Activated CD8-positive, alpha-beta memory T cell treated with anti-CD3 and anti-CD28 coated beads, Interleukin-2, amount 50 U/mL, for 48 hours (primary cell): Measurements from ENCODE around the gene CATSPERZ.

Experiments used
- DNase-seq: peaks from one replicate; pipeline ENCODE4 v3.0.0-alpha.2; 2020

CATSPERZ gene

DNA sequence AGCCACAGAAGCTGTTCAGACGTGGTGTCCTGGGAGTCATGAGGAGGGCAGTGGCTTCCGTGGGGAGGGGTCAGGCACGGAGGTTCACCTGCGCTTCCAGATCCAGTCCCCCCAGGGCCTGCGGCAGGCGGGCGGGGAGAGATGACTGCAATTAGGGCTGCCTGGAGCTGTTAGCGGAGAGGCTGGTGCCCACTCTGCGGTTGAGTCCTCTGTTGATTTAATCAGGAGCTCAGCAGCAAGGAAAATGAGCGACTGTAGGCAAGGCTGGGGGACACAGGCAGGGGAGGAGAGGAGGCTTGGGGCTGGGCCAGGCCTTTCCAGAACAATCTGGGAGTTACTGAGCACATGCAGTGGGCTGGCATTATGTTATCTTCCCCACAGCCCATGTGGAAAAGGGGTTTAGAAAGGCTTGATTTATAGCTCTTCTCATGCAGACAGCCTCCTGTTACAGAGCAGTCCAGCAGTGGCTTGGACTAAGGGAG is 35.7 kb upstream of the CATSPERZ start:
- DNase-seq = no peak

DNA sequence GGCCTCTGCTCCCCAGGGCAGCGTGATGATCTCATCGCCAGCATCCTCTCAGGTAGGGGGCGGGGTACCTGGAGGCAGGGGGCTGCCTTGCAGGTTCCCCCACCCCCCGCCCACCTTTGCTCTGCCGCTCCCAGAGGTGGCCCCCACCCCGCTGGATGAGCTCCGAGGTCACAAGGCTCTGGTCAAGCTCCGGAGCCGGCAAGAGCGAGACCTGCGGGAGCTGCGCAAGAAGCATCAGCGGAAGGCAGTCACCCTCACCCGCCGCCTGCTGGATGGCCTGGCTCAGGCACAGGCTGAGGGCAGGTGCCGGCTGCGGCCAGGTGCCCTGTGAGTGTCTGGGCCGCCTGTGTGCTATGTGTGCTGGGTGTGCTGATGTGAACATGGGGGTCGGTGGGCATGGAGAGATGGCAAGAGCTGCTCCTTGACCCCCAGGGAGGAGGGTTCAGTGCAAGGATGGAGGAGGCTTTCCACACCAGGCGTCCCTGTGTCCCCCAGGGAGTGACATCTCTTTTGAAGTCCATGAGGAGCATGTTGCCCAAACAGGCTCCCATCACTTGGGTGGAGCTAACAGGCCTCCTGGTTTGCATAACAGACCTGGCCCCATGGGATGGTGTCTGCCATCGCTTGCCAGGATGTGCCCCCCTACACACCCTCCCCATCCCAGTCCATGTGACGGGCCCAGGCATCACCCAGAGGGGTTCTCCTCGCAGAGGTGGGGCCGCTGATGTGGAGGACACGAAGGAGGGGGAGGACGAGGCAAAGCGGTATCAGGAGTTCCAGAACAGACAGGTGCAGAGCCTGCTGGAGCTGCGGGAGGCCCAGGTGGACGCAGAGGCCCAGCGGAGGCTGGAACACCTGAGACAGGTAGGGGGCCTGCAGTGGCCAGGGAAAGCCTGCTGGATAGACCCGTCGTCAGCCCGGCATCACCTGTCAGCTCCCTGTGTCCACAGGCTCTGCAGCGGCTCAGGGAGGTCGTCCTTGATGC is 34.7 kb upstream of the CATSPERZ start:
- DNase-seq = no peak

DNA sequence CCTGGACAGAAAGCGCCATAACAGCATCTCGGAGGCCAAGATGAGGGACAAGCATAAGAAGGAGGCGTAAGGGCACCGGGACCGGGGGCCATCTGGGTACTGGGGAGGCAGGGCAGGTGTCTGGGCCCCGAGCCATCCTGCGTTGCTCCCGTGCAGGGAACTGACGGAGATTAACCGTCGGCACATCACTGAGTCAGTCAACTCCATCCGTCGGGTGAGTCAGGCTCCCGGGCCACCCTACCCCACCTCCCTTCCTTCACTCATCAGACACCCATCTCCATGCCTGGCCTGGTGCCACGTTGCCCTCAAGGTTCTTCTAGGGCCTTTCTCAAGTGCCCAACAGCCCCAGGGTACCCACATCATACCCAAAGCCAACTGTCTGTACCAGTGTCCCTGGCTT is 33.8 kb upstream of the CATSPERZ start:
- no peak for DNase-seq

DNA sequence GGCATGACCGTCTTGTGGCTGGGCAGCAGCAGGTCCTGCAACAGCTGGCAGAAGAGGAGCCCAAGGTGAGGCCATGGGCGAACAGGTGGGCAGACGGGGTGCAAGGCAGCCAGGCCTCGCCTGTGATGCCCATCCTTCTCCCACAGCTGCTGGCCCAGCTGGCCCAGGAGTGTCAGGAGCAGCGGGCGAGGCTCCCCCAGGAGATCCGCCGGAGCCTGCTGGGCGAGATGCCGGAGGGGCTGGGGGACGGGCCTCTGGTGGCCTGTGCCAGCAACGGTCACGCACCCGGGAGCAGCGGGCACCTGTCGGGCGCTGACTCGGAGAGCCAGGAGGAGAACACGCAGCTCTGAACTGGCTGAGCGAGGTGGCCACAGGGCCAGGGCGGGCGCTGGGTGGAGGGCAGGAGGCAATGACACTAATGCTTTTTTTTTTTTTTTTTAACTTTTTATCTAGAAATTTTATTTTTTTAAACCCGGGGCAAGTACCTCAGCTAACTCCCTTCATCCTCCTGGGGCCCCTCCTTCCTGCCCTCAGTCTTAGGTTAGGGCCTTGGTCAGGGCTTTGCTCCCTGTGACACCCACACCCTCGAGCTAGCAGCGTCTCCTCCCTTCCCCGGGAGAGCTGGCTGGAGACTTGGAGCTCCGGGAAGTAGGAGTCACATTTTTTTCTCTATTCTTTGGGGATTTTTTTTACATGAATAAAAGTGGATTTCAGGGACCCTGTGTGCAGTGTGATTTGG is 32.8 kb upstream of the CATSPERZ start:
- DNase-seq = no peak

DNA sequence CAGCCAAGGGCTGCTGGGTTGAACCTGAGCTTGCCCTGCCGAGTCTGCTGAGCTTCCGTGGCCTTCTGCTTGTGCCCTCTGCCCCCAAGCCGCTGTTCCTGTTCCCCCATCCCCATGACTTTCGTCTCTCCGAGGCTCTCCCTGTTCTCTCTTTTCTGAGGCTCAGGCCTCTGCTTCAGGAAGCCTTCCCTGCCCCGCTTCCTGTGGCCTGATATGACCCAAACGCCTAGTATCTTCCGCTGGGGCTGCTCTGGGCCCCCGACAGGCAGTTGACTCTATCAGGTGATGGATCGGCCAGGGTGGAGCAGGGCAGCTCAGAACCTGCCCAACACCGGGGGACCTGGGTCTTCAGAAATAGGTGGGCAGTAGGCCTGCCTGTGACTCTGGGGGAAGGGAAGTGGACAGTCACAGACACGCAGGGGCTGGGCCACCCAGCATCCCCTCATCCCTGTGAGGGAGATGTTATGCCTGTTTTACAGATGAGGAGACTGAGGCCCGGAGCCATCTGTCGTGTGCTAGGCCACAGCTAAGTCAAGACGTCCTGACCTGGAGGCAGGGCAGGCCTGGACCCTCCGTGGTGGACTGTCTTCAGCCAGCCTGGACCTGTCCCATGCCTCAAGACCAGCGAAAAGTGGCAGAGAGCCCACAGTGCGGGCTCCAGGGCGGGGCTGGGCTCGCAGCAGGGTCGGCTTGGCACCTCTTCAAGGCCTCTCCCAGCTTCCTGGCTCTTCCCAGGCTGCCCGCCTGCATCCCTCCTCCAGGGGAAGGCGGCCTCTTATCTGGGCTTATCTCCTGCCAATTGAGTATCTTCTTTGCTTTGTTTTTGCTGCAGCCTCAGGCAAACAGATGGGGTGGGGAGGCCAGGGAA is 31.9 kb upstream of the CATSPERZ start:
- no peak for DNase-seq

DNA sequence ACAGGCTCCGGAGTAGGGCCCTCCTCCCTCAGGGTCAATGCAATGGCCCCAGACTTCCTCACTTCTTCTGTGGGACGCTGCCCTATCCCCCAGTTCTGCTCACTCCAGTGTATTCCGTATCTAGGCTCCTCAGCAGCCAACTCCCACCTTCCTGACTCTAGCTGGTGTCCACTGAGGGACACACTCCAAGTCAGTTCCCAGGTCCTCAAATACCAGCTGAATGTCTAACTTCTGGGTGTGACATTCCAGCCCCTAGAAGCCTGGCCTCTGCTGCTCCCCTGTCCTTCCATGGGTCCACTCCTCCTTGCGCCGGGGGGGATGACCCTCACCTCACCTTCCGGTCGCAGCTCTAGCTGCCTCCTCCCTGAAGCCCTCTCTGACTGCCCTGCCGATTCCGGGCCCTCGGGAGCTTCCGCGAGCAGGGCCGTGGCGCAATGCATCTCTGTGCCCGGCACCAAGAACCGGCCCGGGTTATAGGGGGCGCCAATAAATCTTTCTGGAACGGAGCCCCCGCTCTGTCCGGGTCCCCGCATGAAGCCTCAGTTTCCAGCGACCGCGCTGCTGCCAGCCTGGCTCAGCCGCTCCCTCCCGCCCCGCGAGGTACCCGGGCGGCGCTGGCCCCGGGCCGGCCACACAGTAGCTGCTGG is 31.1 kb upstream of the CATSPERZ start:
- peak; percentile 84 for DNase-seq

DNA sequence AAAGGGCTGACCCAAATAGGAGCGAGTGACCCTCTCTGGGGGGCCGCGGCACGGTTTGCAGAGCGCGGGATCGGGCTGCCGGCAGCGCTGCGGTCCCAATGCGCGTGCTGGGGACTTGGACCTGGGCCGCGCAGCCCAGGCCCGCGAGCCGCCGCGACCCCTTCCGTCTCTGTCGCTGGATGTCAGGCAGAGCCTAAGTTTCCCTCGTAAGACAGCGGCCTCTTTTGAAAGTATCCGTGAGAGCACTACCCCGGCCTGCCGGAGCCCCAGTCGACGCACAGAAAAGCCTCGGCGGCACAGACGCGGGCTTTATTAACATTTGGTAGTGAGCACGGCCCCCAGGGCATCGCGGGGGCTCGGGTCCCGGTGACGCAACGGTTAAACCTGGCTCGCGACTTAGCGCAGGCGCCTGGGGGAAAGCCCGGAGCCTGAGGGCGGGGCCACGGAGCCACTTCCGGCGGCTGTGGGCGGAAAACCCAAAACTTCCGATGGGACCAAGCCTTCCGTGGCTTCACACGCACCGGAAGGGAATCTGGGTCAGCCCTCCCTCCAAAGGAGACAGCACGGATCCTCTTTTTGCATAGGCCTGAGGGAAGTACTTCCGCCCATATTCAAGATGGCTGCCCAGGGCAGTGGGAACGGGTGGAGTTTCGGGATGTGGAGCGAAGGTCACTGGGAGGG is 30.5 kb upstream of the CATSPERZ start:
- peak; percentile 98 for DNase-seq

DNA sequence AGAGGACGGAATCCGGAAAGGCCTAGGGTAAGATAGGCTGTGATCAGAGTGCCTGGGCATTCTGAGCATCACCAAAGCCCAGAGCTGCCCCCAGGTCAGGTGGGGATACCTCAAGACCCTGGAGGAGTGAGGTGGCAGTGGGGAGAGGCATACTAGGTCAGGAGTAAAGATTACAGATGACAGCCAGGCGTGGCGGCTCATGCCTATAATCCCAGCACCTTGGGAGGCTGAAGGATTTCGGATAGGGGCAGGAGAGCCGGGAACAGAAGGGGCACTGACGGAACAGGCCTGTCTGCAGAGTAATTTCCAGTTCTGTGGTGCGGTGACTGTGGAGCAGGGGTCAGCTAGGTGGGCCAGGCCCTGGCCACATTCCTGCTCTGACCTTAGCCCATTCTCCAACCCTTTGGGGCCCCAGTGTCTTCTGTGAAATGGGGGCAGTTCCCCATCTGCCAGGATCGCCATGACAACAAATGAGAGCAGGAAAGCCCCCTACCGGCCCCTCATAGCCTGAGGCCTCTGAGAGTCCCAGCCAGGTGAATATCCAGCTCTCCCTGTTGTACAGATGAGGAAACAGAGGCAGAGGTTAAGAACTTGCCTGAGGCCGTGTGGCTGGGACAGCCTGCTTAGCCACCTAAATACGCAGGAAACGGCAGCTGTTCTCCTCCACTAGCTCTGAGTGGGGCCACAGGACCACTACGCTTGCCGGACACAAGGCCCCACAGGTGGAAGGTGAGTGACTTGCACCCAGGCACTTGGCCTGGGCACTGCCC is 24.9 kb upstream of the CATSPERZ start:
- DNase-seq = no peak

DNA sequence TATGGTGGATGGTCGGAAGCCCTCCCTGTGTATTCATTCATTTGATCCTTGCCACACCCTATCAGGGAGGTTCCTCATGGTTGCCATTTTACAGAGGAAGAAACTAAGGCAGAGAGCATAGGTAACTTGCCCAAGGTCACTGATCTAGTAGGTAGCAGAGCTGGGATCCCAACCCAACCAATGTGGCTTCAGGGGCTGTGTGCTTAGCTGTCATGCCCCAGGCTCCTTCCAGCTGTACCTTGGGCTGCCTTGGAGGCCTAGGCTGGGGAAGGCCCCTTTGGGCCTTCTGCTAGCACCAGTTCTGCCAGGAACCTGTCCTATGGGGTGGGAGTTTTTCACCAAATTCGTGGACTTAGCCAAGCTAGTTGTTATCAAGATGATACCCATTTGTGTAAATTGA is 24.3 kb upstream of the CATSPERZ start:
- DNase-seq = no peak

DNA sequence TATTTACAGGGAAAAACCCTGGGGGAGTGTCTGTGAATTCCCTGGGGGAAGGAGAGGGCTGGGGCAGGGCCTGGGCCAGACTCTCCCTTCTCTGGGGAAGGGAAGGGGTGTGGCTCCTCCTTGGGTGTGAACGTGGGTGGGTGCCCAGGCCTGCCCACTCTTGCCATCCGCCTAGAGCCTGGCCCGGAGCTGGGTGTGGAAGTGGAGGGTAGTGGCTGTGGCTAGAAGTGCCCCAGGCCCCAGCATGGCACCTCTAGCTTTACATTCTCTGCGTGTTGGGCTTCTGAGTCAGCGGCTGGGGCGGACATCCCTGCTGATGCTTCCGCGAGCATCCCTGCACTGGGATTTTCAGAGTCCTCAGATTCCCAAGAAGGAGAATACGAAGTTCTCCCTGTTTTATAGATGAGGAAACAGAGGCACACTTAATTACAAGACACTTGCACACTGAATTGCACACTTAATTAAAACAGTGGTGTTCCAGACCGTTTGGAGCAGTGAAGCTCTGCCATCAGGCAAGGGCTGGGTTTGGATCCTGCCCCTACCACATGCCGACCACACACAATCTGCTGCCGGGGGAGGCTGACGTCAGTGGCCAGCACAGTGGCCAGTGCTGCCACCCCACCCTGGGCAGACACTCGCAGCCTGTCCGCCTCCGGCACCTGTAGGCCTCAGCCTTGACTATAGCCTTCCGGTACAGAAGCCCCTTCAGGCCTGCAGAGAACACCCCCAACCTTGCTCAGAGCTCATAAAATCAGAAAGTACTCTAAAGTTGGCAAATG is 23.3 kb upstream of the CATSPERZ start:
- DNase-seq = no peak

DNA sequence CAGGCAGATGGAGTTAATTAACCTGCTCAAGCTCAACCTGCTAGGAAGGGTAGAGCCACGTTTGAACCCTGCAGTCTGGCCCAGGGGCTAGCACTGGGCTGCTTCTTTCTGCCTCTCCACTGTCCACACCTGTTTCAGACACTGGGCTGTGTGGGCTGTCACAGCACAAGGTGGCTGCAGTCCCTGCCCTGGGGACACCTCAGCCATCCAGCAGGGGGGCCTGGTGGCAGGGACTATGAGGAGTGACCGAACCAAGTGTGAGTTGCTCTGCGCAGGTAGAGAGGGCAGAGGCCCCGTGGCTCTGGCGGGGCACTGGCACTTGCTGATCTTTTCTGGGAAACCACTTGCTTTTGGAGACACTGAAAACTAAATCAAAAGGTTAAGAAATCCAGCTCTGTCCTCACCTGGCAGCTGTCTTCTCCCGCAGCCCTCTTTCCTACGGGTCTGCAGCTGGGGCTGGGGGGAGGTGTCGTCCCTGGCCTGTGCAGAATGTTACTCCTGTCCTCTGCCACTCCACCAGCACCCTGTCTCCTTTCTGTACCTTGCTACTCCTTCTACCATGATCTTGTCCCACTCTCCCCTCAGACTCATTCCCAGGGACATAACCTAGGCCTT is 21.5 kb upstream of the CATSPERZ start:
- no peak for DNase-seq

DNA sequence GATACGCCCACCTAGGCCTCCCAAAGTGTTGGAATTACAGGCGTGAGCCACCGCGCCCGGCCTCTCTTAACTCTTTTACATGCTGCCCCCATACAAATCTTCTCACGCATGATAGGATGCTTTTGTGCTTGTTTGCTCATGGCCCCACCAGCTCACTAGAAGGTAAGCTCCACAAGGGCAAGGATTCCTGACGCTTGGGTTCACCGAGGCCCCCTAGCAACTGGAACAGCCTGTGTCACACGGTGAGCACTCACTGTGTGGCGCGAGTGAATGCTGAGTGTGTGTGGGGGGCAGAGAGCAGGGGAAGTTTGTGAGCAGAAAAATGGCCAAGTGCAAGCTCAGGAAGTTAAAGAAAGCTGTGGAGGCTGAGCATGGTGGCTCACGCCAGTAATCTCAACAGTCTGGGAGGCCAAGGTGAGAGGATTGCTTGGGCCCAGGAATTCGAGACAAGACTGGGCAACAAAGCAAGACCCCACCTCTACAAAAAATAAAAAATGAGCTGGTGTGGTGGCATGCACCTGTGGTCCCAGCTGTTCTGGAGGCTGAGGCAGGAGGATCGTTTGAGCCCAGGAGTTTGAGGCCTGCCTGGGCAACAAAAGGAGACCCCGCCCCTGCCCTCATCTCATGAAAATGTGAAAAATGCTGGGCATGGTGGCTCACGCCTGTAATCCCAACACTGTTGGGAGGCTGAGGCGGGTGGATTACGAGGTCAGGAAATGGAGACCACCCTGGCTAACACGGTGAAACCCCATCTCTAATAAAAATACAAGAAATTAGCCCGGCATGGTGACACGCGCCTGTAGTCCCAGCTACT is 18.0 kb upstream of the CATSPERZ start:
- no peak for DNase-seq

DNA sequence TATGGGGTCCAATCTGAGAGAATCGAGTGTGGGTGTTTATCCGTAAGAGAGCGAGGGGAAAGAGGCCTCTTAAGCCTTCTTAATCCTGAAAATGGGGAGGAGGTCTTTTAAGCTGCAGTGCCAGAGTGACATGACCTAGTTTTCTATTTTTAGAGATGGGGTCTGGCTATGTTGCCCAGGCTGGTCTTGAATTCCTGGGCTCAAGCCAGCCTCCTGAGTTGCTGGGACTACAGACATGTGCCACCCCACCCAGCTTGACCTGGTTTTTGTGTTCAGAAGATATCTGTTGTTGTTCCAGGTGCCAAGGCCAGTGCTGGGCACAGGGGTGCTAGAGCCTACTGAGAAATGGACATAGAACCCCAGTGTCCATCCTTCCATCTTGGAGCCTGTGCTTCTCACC is 17.1 kb upstream of the CATSPERZ start:
- DNase-seq = no peak

DNA sequence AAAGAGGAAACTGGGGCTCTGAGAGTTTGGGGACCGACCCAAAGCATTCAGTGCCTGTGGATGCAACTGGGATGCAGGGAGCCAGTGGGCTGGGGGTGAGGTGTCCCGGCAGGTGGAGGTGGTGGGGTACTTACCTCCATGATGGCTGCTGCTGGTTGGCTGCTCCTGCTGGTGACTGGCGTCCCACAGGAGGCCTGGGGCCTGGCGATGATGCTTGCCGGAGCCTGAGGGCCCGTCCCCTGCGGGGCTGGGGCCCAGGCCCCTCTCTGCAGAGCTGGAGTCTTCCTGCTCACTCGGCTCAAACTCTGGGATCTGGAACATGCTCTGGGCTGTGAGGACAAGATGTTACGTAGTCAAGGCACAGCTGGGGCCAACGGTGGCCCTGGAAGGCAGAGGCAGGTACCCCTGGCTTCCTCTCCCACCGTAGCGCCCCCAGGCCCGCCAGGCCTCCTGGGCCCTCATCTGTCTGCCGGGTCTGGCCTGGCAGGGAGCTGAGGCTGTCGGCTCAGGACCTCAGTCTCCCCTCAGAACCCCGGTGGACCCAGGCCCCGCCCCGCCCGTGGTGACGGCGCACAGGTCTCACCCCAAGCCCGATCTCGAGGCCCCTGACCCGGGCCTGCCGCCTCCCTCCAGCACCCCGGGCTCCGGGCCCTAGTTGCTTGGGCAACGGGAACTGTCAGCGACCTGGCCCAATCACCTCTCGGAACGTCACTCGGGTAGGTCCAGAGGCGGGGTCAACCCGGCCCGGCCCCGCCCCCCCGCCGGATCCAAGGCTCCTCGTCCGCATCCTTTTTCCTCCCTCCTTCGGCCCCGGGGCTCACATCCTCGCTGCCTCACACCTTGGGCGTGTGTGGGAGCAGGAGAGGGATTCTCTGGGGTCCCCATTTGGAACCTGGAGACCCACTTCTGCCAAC is 15.9 kb upstream of the CATSPERZ start, which contains the start of gene BAD:
Gene BAD, minus strand, starts transcription at position 618 of the 914 bp plus-strand sequence. Its CDS starts 297 bp downstream, at position 321.
- DNase-seq = peak; percentile 96

DNA sequence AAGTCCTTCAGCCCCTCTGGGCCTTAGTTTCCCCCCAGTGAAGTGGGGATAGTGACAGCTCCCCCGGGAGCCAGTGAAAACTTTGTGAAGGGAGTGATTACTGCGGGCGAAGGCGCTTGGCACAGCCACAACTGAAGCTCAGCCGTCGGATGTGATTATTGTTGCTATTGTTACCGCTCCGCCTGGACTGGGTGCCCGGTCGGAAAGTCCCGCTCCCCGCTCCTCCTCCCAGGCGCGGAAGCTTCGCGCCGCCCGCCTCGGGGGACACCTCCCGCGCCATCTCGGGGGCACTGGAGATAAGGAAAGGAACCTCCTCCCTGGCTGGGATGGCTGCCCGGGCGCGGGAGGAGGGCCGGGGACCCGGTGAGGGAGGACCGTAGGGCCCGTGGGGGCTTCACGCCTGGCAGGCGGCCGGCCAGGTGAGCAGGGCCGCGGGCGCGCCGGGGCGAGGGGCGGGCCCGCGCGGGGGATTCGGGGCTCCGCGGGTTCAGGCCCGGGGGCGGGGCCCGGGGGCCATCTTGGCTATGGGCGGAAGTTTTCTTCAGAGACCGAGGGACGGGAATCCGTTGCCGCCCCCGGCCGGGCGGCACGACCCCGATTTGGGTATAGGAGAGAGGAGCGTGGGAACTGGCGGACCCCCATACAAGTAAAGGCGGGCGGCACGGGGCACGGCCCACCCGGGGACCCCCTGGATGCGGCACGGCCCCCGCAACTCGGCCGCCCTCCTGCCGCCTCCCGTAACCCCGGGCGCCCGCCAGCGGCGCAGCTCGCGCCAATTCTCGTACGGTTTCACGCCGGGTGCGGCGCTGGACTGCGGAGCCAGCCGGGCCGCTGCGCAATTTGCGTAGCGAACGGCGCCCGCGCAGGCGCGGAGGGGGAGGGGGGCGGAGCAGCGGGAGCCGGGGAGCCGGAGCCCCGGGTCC is 14.9 kb upstream of the CATSPERZ start, which contains the start of gene GPR137:
Gene GPR137, plus strand, starts transcription at position 887 of the 923 bp plus-strand sequence. CDS start 677 bp downstream, outside the sequence.
- DNase-seq = peak; percentile 100
